Measurements from ENCODE around the gene PRR3. TPM values are rescaled to one million over a fixed set of nuclear protein-coding genes. Genes with fewer than 3 reads are reported as not detected.

The PRR3 gene
- total RNA-seq, 1 donor from 2014 or later, result 9.9 TPM

- Mint-ChIP-seq H3K27ac (ENCODE audit: unreplicated experiment) (no peak overlapping the region), H3K9me3 (ENCODE audit: low read depth) (no peaks in the 10 kb centered on the region), H3K36me3 (ENCODE audit: low read depth) (peaks cover 12% of the 10 kb centered on the region), H3K27me3 (ENCODE audit: low read depth) (no peaks in the 10 kb centered on the region), H3K4me1 (ENCODE audit: low read depth) (no peaks in the 10 kb centered on the region), H3K4me3 (ENCODE audit: unreplicated experiment) (no peak overlapping the region)
- TF ChIP-seq, protein P1, sequence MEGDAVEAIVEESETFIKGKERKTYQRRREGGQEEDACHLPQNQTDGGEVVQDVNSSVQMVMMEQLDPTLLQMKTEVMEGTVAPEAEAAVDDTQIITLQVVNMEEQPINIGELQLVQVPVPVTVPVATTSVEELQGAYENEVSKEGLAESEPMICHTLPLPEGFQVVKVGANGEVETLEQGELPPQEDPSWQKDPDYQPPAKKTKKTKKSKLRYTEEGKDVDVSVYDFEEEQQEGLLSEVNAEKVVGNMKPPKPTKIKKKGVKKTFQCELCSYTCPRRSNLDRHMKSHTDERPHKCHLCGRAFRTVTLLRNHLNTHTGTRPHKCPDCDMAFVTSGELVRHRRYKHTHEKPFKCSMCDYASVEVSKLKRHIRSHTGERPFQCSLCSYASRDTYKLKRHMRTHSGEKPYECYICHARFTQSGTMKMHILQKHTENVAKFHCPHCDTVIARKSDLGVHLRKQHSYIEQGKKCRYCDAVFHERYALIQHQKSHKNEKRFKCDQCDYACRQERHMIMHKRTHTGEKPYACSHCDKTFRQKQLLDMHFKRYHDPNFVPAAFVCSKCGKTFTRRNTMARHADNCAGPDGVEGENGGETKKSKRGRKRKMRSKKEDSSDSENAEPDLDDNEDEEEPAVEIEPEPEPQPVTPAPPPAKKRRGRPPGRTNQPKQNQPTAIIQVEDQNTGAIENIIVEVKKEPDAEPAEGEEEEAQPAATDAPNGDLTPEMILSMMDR (IDR thresholded peaks at IDR 0.05), result no peak
- DNase-seq (ENCODE audit: low spot score), result no peak
Measured at GRCh38 chr6:30564114-30564513, 7.0 kb downstream of the PRR3 start.

GRCh38 chr6:30565772-30566171, 8.7 kb downstream of the PRR3 start:
- H3K4me1 Mint-ChIP-seq (ENCODE audit: low read depth), result peaks cover 12% of the 10 kb centered on the region
- H3K9me3 Mint-ChIP-seq (ENCODE audit: low read depth), result no peaks in the 10 kb centered on the region
- DNase-seq (ENCODE audit: low spot score), result no peak
- TF ChIP-seq, protein P1 (IDR thresholded peaks at IDR 0.05), result no peak
- no peaks in the 10 kb centered on the region for H3K27me3 Mint-ChIP-seq (ENCODE audit: low read depth)
- no peak overlapping the region for H3K4me3 Mint-ChIP-seq (ENCODE audit: unreplicated experiment)
- H3K27ac Mint-ChIP-seq (ENCODE audit: unreplicated experiment), result no peak overlapping the region
- H3K36me3 Mint-ChIP-seq (ENCODE audit: low read depth), result peaks cover 10% of the 10 kb centered on the region

GRCh38 chr6:30568245-30568644, 11.2 kb downstream of the PRR3 start:
- Mint-ChIP-seq H3K4me3 (ENCODE audit: unreplicated experiment) (no peak overlapping the region), H3K36me3 (ENCODE audit: low read depth) (peaks cover 3% of the 10 kb centered on the region)

GRCh38 chr6:30570263-30570662, 13.2 kb downstream of the PRR3 start:
- no peaks in the 10 kb centered on the region for H3K9me3 Mint-ChIP-seq (ENCODE audit: low read depth)
- H3K4me1 Mint-ChIP-seq (ENCODE audit: low read depth), result peaks cover 40% of the 10 kb centered on the region
- H3K27ac Mint-ChIP-seq (ENCODE audit: unreplicated experiment), result peak overlapping the region; percentile 100
- no peaks in the 10 kb centered on the region for H3K27me3 Mint-ChIP-seq (ENCODE audit: low read depth)
- no peak for DNase-seq (ENCODE audit: low spot score)
- peak overlapping the region; percentile 99 for H3K4me3 Mint-ChIP-seq (ENCODE audit: unreplicated experiment)
- H3K36me3 Mint-ChIP-seq (ENCODE audit: low read depth), result no peaks in the 10 kb centered on the region
- TF ChIP-seq, protein P1 (IDR thresholded peaks at IDR 0.05), result no peak

More at GRCh38 chr6:30568245-30568644, 11.2 kb downstream of the PRR3 start:
- no peak for DNase-seq (ENCODE audit: low spot score)
- Mint-ChIP-seq H3K9me3 (ENCODE audit: low read depth) (no peaks in the 10 kb centered on the region), H3K27ac (ENCODE audit: unreplicated experiment) (no peak overlapping the region), H3K4me1 (ENCODE audit: low read depth) (peaks cover 35% of the 10 kb centered on the region), H3K27me3 (ENCODE audit: low read depth) (no peaks in the 10 kb centered on the region)
- TF ChIP-seq, protein P1 (IDR thresholded peaks at IDR 0.05), result no peak

GRCh38 chr6:30570740-30571074, 13.6 kb downstream of the PRR3 start:
- H3K27me3 Mint-ChIP-seq (ENCODE audit: low read depth), result no peaks in the 10 kb centered on the region

More at GRCh38 chr6:30570740-30571074, 13.6 kb downstream of the PRR3 start:
- TF ChIP-seq, protein P1 (IDR thresholded peaks at IDR 0.05), result no peak
- Mint-ChIP-seq H3K4me1 (ENCODE audit: low read depth) (peaks cover 40% of the 10 kb centered on the region), H3K9me3 (ENCODE audit: low read depth) (no peaks in the 10 kb centered on the region), H3K27ac (ENCODE audit: unreplicated experiment) (peak overlapping the region; percentile 100), H3K36me3 (ENCODE audit: low read depth) (no peaks in the 10 kb centered on the region), H3K4me3 (ENCODE audit: unreplicated experiment) (peak overlapping the region; percentile 99)
- no peak for DNase-seq (ENCODE audit: low spot score)

Measured in chondrocyte (in vitro differentiated cells).